Measurements from ENCODE around the gene USP25. TPM values are rescaled to one million over a fixed set of nuclear protein-coding genes. Genes with fewer than 3 reads are reported as not detected.

USP25 gene
- total RNA-seq, 1 donor from 2014 or later: 27.2 TPM

DNA sequence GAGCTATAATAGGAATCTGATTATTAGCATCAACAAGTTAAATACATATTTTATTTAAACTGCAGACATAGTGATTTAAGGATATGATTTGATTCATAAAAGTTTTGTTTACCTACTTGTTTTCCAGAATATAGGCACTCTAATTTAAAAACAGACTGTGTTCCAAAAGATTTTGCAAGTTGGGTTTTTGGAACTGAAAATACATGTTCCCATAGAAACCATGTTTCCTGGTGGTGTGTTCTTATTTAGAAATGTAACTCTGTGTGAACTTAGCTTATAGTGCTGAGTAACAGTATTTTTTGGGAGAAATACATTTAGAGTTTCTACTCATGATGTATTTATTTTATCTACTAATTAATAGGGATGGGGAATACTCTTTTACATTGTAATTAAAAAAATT is 21.8 kb downstream of the USP25 start:
- no peak for DNase-seq (ENCODE audit: low read depth, low spot score)
- Mint-ChIP-seq H3K27me3 (ENCODE audit: low read depth) (no peaks in the 10 kb centered on the region), H3K4me1 (peaks cover 33% of the 10 kb centered on the region), H3K4me3 (no peak overlapping the region), H3K9me3 (peaks cover 4% of the 10 kb centered on the region), H3K27ac (ENCODE audit: unreplicated experiment) (no peak overlapping the region), H3K36me3 (ENCODE audit: low read depth) (peaks cover 11% of the 10 kb centered on the region)
- TF ChIP-seq, protein P1, sequence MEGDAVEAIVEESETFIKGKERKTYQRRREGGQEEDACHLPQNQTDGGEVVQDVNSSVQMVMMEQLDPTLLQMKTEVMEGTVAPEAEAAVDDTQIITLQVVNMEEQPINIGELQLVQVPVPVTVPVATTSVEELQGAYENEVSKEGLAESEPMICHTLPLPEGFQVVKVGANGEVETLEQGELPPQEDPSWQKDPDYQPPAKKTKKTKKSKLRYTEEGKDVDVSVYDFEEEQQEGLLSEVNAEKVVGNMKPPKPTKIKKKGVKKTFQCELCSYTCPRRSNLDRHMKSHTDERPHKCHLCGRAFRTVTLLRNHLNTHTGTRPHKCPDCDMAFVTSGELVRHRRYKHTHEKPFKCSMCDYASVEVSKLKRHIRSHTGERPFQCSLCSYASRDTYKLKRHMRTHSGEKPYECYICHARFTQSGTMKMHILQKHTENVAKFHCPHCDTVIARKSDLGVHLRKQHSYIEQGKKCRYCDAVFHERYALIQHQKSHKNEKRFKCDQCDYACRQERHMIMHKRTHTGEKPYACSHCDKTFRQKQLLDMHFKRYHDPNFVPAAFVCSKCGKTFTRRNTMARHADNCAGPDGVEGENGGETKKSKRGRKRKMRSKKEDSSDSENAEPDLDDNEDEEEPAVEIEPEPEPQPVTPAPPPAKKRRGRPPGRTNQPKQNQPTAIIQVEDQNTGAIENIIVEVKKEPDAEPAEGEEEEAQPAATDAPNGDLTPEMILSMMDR (conservative IDR thresholded peaks at IDR 0.05): no peak

- Mint-ChIP-seq H3K36me3 (ENCODE audit: low read depth) (peaks cover 20% of the 10 kb centered on the region), H3K4me3 (no peak overlapping the region), H3K27ac (ENCODE audit: unreplicated experiment) (no peak overlapping the region), H3K9me3 (peaks cover 13% of the 10 kb centered on the region), H3K4me1 (peaks cover 28% of the 10 kb centered on the region), H3K27me3 (ENCODE audit: low read depth) (no peaks in the 10 kb centered on the region)
- DNase-seq (ENCODE audit: low read depth, low spot score): no peak
- TF ChIP-seq, protein P1 (conservative IDR thresholded peaks at IDR 0.05): no peak
Observed at GRCh38 chr21:15752763-15753407, 23.1 kb downstream of the USP25 start.

DNA sequence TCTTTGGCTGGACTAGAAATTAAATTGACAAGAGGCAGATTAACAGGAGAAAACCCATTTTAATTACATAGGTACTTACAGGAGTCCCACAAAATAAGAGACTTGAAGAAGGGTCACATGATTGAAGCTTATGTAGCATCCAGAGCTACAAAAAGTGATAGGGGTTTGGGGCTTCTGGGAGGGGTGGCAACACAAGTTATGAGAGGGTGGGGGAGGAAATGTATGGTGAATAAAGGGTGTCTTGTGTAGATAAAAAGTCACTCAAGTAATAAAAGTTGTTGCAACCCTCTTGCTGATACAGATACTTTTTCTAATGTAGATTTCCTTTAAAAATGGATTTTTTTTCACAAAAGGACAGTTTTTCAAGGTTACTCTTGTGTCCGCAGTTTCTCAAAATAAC is 24.0 kb downstream of the USP25 start:
- DNase-seq (ENCODE audit: low read depth, low spot score): no peak
- Mint-ChIP-seq H3K4me3 (no peak overlapping the region), H3K4me1 (peaks cover 27% of the 10 kb centered on the region), H3K9me3 (peaks cover 13% of the 10 kb centered on the region), H3K27me3 (ENCODE audit: low read depth) (no peaks in the 10 kb centered on the region), H3K27ac (ENCODE audit: unreplicated experiment) (no peak overlapping the region), H3K36me3 (ENCODE audit: low read depth) (peaks cover 24% of the 10 kb centered on the region)
- TF ChIP-seq, protein P1 (conservative IDR thresholded peaks at IDR 0.05): no peak

GRCh38 chr21:15754640-15755039 is 24.9 kb downstream of the USP25 start:
- Mint-ChIP-seq H3K4me1 (peaks cover 23% of the 10 kb centered on the region), H3K4me3 (no peak overlapping the region), H3K27me3 (ENCODE audit: low read depth) (no peaks in the 10 kb centered on the region), H3K27ac (ENCODE audit: unreplicated experiment) (no peak overlapping the region), H3K36me3 (ENCODE audit: low read depth) (peaks cover 24% of the 10 kb centered on the region), H3K9me3 (peaks cover 13% of the 10 kb centered on the region)
- no peak for DNase-seq (ENCODE audit: low read depth, low spot score)
- TF ChIP-seq, protein P1 (conservative IDR thresholded peaks at IDR 0.05): no peak

- no peak for DNase-seq (ENCODE audit: low read depth, low spot score)
- Mint-ChIP-seq H3K27me3 (ENCODE audit: low read depth) (no peaks in the 10 kb centered on the region), H3K4me1 (peaks cover 23% of the 10 kb centered on the region), H3K9me3 (peaks cover 13% of the 10 kb centered on the region), H3K36me3 (ENCODE audit: low read depth) (peaks cover 25% of the 10 kb centered on the region), H3K27ac (ENCODE audit: unreplicated experiment) (no peak overlapping the region), H3K4me3 (no peak overlapping the region)
- TF ChIP-seq, protein P1 (conservative IDR thresholded peaks at IDR 0.05): no peak
Observed at GRCh38 chr21:15755125-15755524, 25.3 kb downstream of the USP25 start.
